Esophagus muscularis mucosa (tissue), 4 donors: ENCODE measurements around the gene ADCY5. TPM values are rescaled to one million over a fixed set of nuclear protein-coding genes. Genes with fewer than 3 reads are reported as not detected.
A peak's percentile ranks its signal among the peaks of the same experiment; 100 is the strongest.

Experiments
- DNase-seq: peaks from one replicate; pipeline ENCODE4 v3.0.0-alpha.2; 2017; ENCODE audit errors: extremely low spot score
- H3K27ac ChIP-seq, 4 donors: fragments of 200-600 bp; sonication (generic); replicated peaks in 1 of 4; 1 replicate in 3 of 4; 2 replicates in 1 of 4; pipeline ENCODE4 v1.5.1; 2016 to 2019; ENCODE audit warnings: mild to moderate bottlenecking in 1 of 4
- H3K27me3 ChIP-seq, 4 donors: fragments of 200-600 bp; sonication (generic); one replicate each; pipeline versions ENCODE4 v1.5.1 to v1.6.0; 2016 to 2019
- H3K36me3 ChIP-seq, 4 donors: fragments of 200-600 bp; sonication (generic); one replicate each; pipeline ENCODE4 v1.5.1; 2016 to 2019
- H3K4me1 ChIP-seq, 4 donors: fragments of 200-600 bp; sonication (generic); one replicate each; pipeline ENCODE4 v1.5.1; 2016 to 2019
- H3K4me3 ChIP-seq, 4 donors: fragments of 200-600 bp; sonication (generic); 1 replicate in 2 of 4; 2 replicates in 2 of 4; pipeline ENCODE4 v1.5.1; 2016 to 2019; ENCODE audit warnings: mild to moderate bottlenecking in 4 of 4, moderate library complexity in 1 of 4
- H3K9me3 ChIP-seq, 4 donors: fragments of 200-600 bp; sonication (generic); 1 replicate in 3 of 4; 2 replicates in 1 of 4; pipeline ENCODE4 v1.5.1; 2016 to 2019
- CTCF ChIP-seq, 3 experiments: fragments of 200-600 bp in 2 of 3; fragments of 450-650 bp in 1 of 3; sonication (generic) in 2 of 3; IDR thresholded peaks; one replicate each; pipeline ENCODE4 v1.5.1; 2017 to 2019; ENCODE audit warnings: antibody characterized with exemption in 3 of 3, mild to moderate bottlenecking in 2 of 3, moderate library complexity in 1 of 3
- EP300 ChIP-seq: sonication (generic); formaldehyde crosslinking; IDR thresholded peaks from one replicate; pipeline ENCODE4 v1.6.1; 2017; ENCODE audit warnings: antibody characterized with exemption
- POLR2A ChIP-seq: fragments of 450-650 bp; IDR thresholded peaks from one replicate; pipeline ENCODE4 v1.6.1; 2017; ENCODE audit warnings: antibody characterized with exemption, moderate library complexity, mild to moderate bottlenecking, low read depth
- POLR2AphosphoS5 ChIP-seq, 2 donors: sonication (generic); formaldehyde crosslinking; IDR thresholded peaks; one replicate each; pipeline ENCODE4 v1.6.1; 2017; ENCODE audit warnings: antibody characterized with exemption in 2 of 2
- WGBS: methylation state at CpG from one replicate; pipeline ENCODE4 v1.1.5; 2018; 5-methylcytosine and 5-hydroxymethylcytosine counted together
- intact Hi-C: fragments of 100-400 bp; cut with DNase I; formaldehyde crosslinking; loops from one replicate; pipeline ENCODE4 v1.15.1; 2023
- total RNA-seq, 4 donors: library from RNA; depleted of rRNA; stranded (reverse); fragments of >200 nt; gene quantifications; one replicate each; pipeline versions ENCODE4 v1.1.0 to v1.2.1, GENCODE V29; 2016

Gene ADCY5
- total RNA-seq, 4 donors from 2014 or later, result 133 to 228 (median 189) TPM

- no peak for TF ChIP-seq POLR2A
- no peak for TF ChIP-seq CTCF (IDR thresholded peaks at IDR 0.05)
- no peak for TF ChIP-seq EP300
- peak in 1 of 2 donors; percentile 2 for TF ChIP-seq POLR2AphosphoS5 (IDR thresholded peaks at IDR 0.05)
- 82% methylated on average over 4 of the region's 4 CpGs for WGBS
- intact Hi-C loops, result no loop called here
Observed at GRCh38 chr3:123392871-123393620, 55.8 kb downstream of the ADCY5 start.

GRCh38 chr3:123392368-123392767 lies 56.5 kb downstream of the ADCY5 start:
- Histone ChIP-seq H3K36me3 (peaks cover 0 to 3% (median 0%) of the 10 kb centered on the region in 4 donors), H3K4me1 (peaks cover 87 to 99% (median 93%) of the 10 kb centered on the region in 4 donors), H3K9me3 (no peaks in the 10 kb centered on the region), H3K27ac (peak overlapping the region; percentile 91 to 97 (median 94)), H3K4me3 (no peak overlapping the region), H3K27me3 (no peaks in the 10 kb centered on the region)
- WGBS, result 54% methylated on average over 5 of the region's 5 CpGs
- no peak for DNase-seq
- intact Hi-C loops, result no loop called here
- no peak for TF ChIP-seq POLR2AphosphoS5 (IDR thresholded peaks at IDR 0.05)
- TF ChIP-seq POLR2A, result no peak
- TF ChIP-seq CTCF (IDR thresholded peaks at IDR 0.05), result no peak
- no peak for TF ChIP-seq EP300

More at GRCh38 chr3:123392871-123393620, 55.8 kb downstream of the ADCY5 start:
- peak overlapping the region; percentile 91 to 97 (median 94) for H3K27ac ChIP-seq
- no peaks in the 10 kb centered on the region for H3K9me3 ChIP-seq
- no peak for DNase-seq
- H3K4me3 ChIP-seq, result no peak overlapping the region
- peaks cover 0 to 3% (median 0%) of the 10 kb centered on the region in 4 donors for H3K36me3 ChIP-seq
- H3K4me1 ChIP-seq, result peaks cover 87 to 99% (median 93%) of the 10 kb centered on the region in 4 donors
- H3K27me3 ChIP-seq, result no peaks in the 10 kb centered on the region

- peaks cover 0 to 3% (median 0%) of the 10 kb centered on the region in 4 donors for H3K36me3 ChIP-seq
- peak overlapping the region; percentile 91 to 97 (median 94) for H3K27ac ChIP-seq
- no peak overlapping the region for H3K4me3 ChIP-seq
- peaks cover 89 to 99% (median 97%) of the 10 kb centered on the region in 4 donors for H3K4me1 ChIP-seq
- H3K9me3 ChIP-seq, result no peaks in the 10 kb centered on the region
- 49% methylated on average over 7 of the region's 10 CpGs for WGBS
- no peak for TF ChIP-seq EP300
- TF ChIP-seq POLR2AphosphoS5 (IDR thresholded peaks at IDR 0.05), result peak; percentile 7 to 24
- no peaks in the 10 kb centered on the region for H3K27me3 ChIP-seq
- intact Hi-C loops, result no loop called here
- no peak for DNase-seq
Observed at GRCh38 chr3:123390865-123391600, 57.9 kb downstream of the ADCY5 start.

- H3K4me3 ChIP-seq, result no peak overlapping the region
- no peaks in the 10 kb centered on the region for H3K27me3 ChIP-seq
- no peak for DNase-seq
- peaks cover 0 to 3% (median 0%) of the 10 kb centered on the region in 4 donors for H3K36me3 ChIP-seq
- peaks cover 90 to 100% (median 100%) of the 10 kb centered on the region in 4 donors for H3K4me1 ChIP-seq
- TF ChIP-seq EP300 (no peak), POLR2A (no peak), CTCF (IDR thresholded peaks at IDR 0.05) (no peak), POLR2AphosphoS5 (IDR thresholded peaks at IDR 0.05) (no peak)
- 79% methylated on average over 5 of the region's 5 CpGs for WGBS
- intact Hi-C loops, result no loop called here
- H3K27ac ChIP-seq, result peak overlapping the region; percentile 91 to 97 (median 94)
- H3K9me3 ChIP-seq, result no peaks in the 10 kb centered on the region
Observed at GRCh38 chr3:123389628-123389918, 59.3 kb downstream of the ADCY5 start.
